Panc1 (cell line): ENCODE results near the gene ARHGAP6. TPM values are rescaled to one million over a fixed set of nuclear protein-coding genes. Genes with fewer than 3 reads are reported as not detected.

ENCODE experiments used
- ATAC-seq: fragments of 200-7000 bp; cut with Tn5 transposase; 2 replicates; pipeline ENCODE4 v1.9.1; 2020; ENCODE audit warnings: mild to moderate bottlenecking, moderate library complexity
- BruUV-seq: library from RNA; stranded (reverse); fragments of 400-500 nt; replicated peaks from 2 replicates; lab custom pipeline; 2021; lab: Mats Ljungman, UMichigan
- CTCF ChIA-PET: fragments of 300-600 bp; sonication (Branson Sonifier 250); formaldehyde crosslinking; loops from one replicate; lab custom pipeline; 2022; ENCODE audit warnings: antibody characterized with exemption; lab: Charles Lee
- POLR2A ChIA-PET: fragments of 300-600 bp; sonication (Branson Sonifier 250); formaldehyde crosslinking; loops from one replicate; lab custom pipeline; 2022; ENCODE audit warnings: antibody characterized with exemption; lab: Charles Lee
- DNase-seq: peaks from one replicate; pipeline ENCODE4 v3.0.0-alpha.2; 2010; ENCODE audit warnings: low read depth, low spot score
- H3K27ac ChIP-seq: 2 replicates; pipeline ENCODE4 v1.5.1; 2011; ENCODE audit warnings: mild to moderate bottlenecking, low read length, inconsistent platforms
- H3K27me3 ChIP-seq: fragments of 200-500 bp; sonication (Bioruptor generic); 2 replicates; pipeline ENCODE4 v1.6.0; 2014; ENCODE audit warnings: low read length, inconsistent platforms; ENCODE audit not compliant: control insufficient read depth, insufficient read depth
- H3K36me3 ChIP-seq: fragments of 200-500 bp; sonication (Bioruptor generic); 2 replicates; pipeline ENCODE4 v1.5.1; 2014; ENCODE audit warnings: inconsistent platforms, mild to moderate bottlenecking, low read length, moderate library complexity; ENCODE audit not compliant: control insufficient read depth, insufficient read depth
- H3K4me1 ChIP-seq: 2 replicates; pipeline ENCODE4 v1.5.1; 2011; ENCODE audit warnings: inconsistent platforms, mild to moderate bottlenecking, low read length, moderate library complexity; ENCODE audit not compliant: control insufficient read depth, insufficient read depth
- H3K4me3 ChIP-seq, 2 experiments: 2 replicates each; pipeline ENCODE4 v1.5.1; 2011 to 2012; ENCODE audit warnings: low read depth in 2 of 2, low read length in 2 of 2, mild to moderate bottlenecking in 2 of 2, inconsistent platforms in 1 of 2, moderate library complexity in 1 of 2
- H3K9me3 ChIP-seq: fragments of 200-500 bp; sonication (Bioruptor generic); 2 replicates; pipeline ENCODE4 v1.5.1; 2014; ENCODE audit warnings: low read depth, mild to moderate bottlenecking, inconsistent platforms, low read length, moderate library complexity; ENCODE audit not compliant: control insufficient read depth, insufficient read depth
- CTCF ChIP-seq: fragments of 450-650 bp; IDR thresholded peaks from 2 replicates; pipeline ENCODE4 v1.5.1; 2017; ENCODE audit warnings: mild to moderate bottlenecking
- POLR2AphosphoS5 ChIP-seq: IDR thresholded peaks from 2 replicates; pipeline ENCODE4 v1.6.1; 2012; ENCODE audit warnings: mild to moderate bottlenecking, low read depth, low read length, moderate library complexity
- REST ChIP-seq, 2 experiments: IDR thresholded peaks; 2 replicates each; pipeline ENCODE4 v1.6.1; 2011 to 2012; ENCODE audit warnings: low read depth in 2 of 2, control low read depth in 1 of 2, low read length in 1 of 2, mild to moderate bottlenecking in 1 of 2, moderate library complexity in 1 of 2; ENCODE audit not compliant: insufficient read depth in 1 of 2
- SIN3A ChIP-seq: IDR thresholded peaks from 2 replicates; pipeline ENCODE4 v1.6.1; 2012; ENCODE audit warnings: low read depth, mild to moderate bottlenecking, low read length, moderate library complexity, borderline replicate concordance; ENCODE audit not compliant: insufficient read depth
- TCF7L2 ChIP-seq: IDR thresholded peaks from 2 replicates; pipeline ENCODE4 v1.6.1; 2011; ENCODE audit warnings: mild to moderate bottlenecking, low read depth, low read length, inconsistent platforms
- in situ Hi-C: cut with HindIII; loops from 2 replicates; pipeline ENCODE4 v1.10.0; 2016; ENCODE audit warnings: low sequenced_read_pairs, low pct_unique_long_range_greater_than_20kb
- intact Hi-C: fragments of 100-400 bp; cut with micrococcal nuclease; formaldehyde crosslinking; loops from one replicate; pipeline ENCODE4 v1.10.0; 2022; ENCODE audit not compliant: unreplicated experiment
- total RNA-seq: library from RNA; stranded (reverse); gene quantifications from one replicate; pipeline ENCODE4 v1.2.1, GENCODE V29; 2021; ENCODE audit not compliant: unreplicated experiment

Gene ARHGAP6
- total RNA-seq, 1 experiment from 2014 or later, result 0.13 TPM

GRCh38 chrX:11197671-11198070 is 468.0 kb downstream of the ARHGAP6 start:
- Histone ChIP-seq H3K36me3 (no peaks in the 10 kb centered on the region), H3K9me3 (no peaks in the 10 kb centered on the region), H3K27ac (no peak overlapping the region), H3K27me3 (no peaks in the 10 kb centered on the region), H3K4me3 (no peak overlapping the region), H3K4me1 (no peaks in the 10 kb centered on the region)
- in situ Hi-C loops, result no loop called here
- ChIA-PET CTCF (no interaction called here), POLR2A (interaction anchor here (0.6 kb wide), 1 partner anchor 58 kb away, joined by 5 read pairs; no protein-coding TSS in a partner anchor)
- no TSS peak for BruUV-seq
- TF ChIP-seq POLR2AphosphoS5 (no peak), CTCF (no peak), TCF7L2 (no peak), REST (IDR thresholded peaks at IDR 0.05; ENCODE audit: insufficient read depth in 1 of 2, low read depth in 2 of 2, low read length in 1 of 2) (no peak), SIN3A (no peak)
- intact Hi-C loops, result no loop called here
- DNase-seq (no peak), ATAC-seq (no peak)

GRCh38 chrX:11196476-11196875 is 469.2 kb downstream of the ARHGAP6 start:
- no peak for DNase-seq

More at GRCh38 chrX:11196476-11196875, 469.2 kb downstream of the ARHGAP6 start:
- TF ChIP-seq POLR2AphosphoS5 (no peak), TCF7L2 (no peak), REST (IDR thresholded peaks at IDR 0.05; ENCODE audit: insufficient read depth in 1 of 2, low read depth in 2 of 2, low read length in 1 of 2) (no peak), SIN3A (no peak), CTCF (no peak)
- POLR2A ChIA-PET, result no interaction called here
- in situ Hi-C loops (no loop called here), intact Hi-C loops (no loop called here)
- CTCF ChIA-PET, result no interaction called here
- H3K9me3 ChIP-seq, result no peaks in the 10 kb centered on the region
- no peaks in the 10 kb centered on the region for H3K36me3 ChIP-seq
- no peak for ATAC-seq
- BruUV-seq, result no TSS peak
- no peak overlapping the region for H3K27ac ChIP-seq
- no peaks in the 10 kb centered on the region for H3K4me1 ChIP-seq
- H3K27me3 ChIP-seq, result no peaks in the 10 kb centered on the region
- no peak overlapping the region for H3K4me3 ChIP-seq
